Transverse colon (tissue), 4 donors: ENCODE measurements around the gene TRUB2. TPM values are rescaled to one million over a fixed set of nuclear protein-coding genes. Genes with fewer than 3 reads are reported as not detected.
A peak's percentile ranks its signal among the peaks of the same experiment; 100 is the strongest.

Experiments
- DNase-seq: peaks from one replicate; pipeline ENCODE4 v3.0.0-alpha.2; 2019
- H3K27ac ChIP-seq, 4 donors: fragments of 200-600 bp; sonication (generic); 2 replicates each; pipeline ENCODE4 v1.5.1; 2016 to 2018; ENCODE audit warnings: inconsistent platforms in 4 of 4
- H3K27me3 ChIP-seq: fragments of 200-600 bp; sonication (generic); 2 replicates; pipeline ENCODE4 v1.5.1; 2017; ENCODE audit warnings: inconsistent platforms
- H3K36me3 ChIP-seq, 4 donors: fragments of 200-600 bp; sonication (generic); 2 replicates each; pipeline ENCODE4 v1.5.1; 2017 to 2019; ENCODE audit warnings: inconsistent platforms in 4 of 4
- H3K4me1 ChIP-seq, 4 donors: fragments of 200-600 bp; sonication (generic); 2 replicates each; pipeline ENCODE4 v1.5.1; 2017 to 2020; ENCODE audit warnings: inconsistent platforms in 4 of 4
- H3K4me3 ChIP-seq, 4 donors: fragments of 200-600 bp; sonication (generic); 1 replicate in 1 of 4; 2 replicates in 3 of 4; pipeline versions ENCODE4 v1.5.1 to v1.6.1; 2017 to 2019; ENCODE audit warnings: inconsistent platforms in 4 of 4
- H3K9me3 ChIP-seq, 2 donors: fragments of 200-600 bp; sonication (generic); 2 replicates each; pipeline ENCODE4 v1.5.1; 2017 to 2019; ENCODE audit warnings: inconsistent platforms in 2 of 2
- EP300 ChIP-seq: sonication (generic); formaldehyde crosslinking; IDR thresholded peaks from one replicate; pipeline ENCODE4 v1.6.1; 2017; ENCODE audit warnings: antibody characterized with exemption, low read depth
- POLR2A ChIP-seq: fragments of 450-650 bp; IDR thresholded peaks from one replicate; pipeline ENCODE4 v1.6.1; 2016; ENCODE audit warnings: antibody characterized with exemption, mild to moderate bottlenecking, moderate library complexity
- POLR2AphosphoS5 ChIP-seq, 3 donors: sonication (generic); formaldehyde crosslinking; IDR thresholded peaks; one replicate each; pipeline ENCODE4 v1.6.1; 2016; ENCODE audit warnings: antibody characterized with exemption in 3 of 3
- WGBS, 2 donors: methylation state at CpG; one replicate each; pipeline ENCODE4 v1.1.5; 2018; ENCODE audit warnings: low coverage in 1 of 2; 5-methylcytosine and 5-hydroxymethylcytosine counted together
- in situ Hi-C, 4 donors: fragments of 200-750 bp; cut with MboI; loops; one replicate each; pipeline versions ENCODE4 v1.15.0 to v1.15.1; 2017; ENCODE audit warnings: low sequenced_read_pairs in 3 of 4, low pct_ligation_motif_present in 1 of 4, low pct_unique_long_range_greater_than_20kb in 1 of 4
- intact Hi-C: fragments of 100-400 bp; cut with DNase I; formaldehyde crosslinking; loops from one replicate; pipeline ENCODE4 v1.15.1; 2023; ENCODE audit warnings: low total_unique reads
- total RNA-seq, 4 donors: library from RNA; depleted of rRNA; stranded (reverse); fragments of >200 nt; gene quantifications; one replicate each; pipeline ENCODE4 v1.1.0, GENCODE V29; 2016
- TF ChIP-seq, protein P1 (sequence below), 5 experiments: fragments of 200-600 bp in 3 of 5; fragments of 450-650 bp in 2 of 5; sonication (generic) in 3 of 5; IDR thresholded peaks; 1 replicate in 2 of 5; 2 replicates in 3 of 5; pipeline ENCODE4 v1.5.1; 2016 to 2017; ENCODE audit warnings: antibody characterized with exemption in 5 of 5, inconsistent platforms in 3 of 5, mild to moderate bottlenecking in 2 of 5, moderate library complexity in 1 of 5

TRUB2 gene, protein sequence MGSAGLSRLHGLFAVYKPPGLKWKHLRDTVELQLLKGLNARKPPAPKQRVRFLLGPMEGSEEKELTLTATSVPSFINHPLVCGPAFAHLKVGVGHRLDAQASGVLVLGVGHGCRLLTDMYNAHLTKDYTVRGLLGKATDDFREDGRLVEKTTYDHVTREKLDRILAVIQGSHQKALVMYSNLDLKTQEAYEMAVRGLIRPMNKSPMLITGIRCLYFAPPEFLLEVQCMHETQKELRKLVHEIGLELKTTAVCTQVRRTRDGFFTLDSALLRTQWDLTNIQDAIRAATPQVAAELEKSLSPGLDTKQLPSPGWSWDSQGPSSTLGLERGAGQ
- 10 to 100 TPM in 3 of 4 donors, 1 to 10 TPM in 1; 6.0 to 47.0 (median 12.5) TPM for total RNA-seq

DNA sequence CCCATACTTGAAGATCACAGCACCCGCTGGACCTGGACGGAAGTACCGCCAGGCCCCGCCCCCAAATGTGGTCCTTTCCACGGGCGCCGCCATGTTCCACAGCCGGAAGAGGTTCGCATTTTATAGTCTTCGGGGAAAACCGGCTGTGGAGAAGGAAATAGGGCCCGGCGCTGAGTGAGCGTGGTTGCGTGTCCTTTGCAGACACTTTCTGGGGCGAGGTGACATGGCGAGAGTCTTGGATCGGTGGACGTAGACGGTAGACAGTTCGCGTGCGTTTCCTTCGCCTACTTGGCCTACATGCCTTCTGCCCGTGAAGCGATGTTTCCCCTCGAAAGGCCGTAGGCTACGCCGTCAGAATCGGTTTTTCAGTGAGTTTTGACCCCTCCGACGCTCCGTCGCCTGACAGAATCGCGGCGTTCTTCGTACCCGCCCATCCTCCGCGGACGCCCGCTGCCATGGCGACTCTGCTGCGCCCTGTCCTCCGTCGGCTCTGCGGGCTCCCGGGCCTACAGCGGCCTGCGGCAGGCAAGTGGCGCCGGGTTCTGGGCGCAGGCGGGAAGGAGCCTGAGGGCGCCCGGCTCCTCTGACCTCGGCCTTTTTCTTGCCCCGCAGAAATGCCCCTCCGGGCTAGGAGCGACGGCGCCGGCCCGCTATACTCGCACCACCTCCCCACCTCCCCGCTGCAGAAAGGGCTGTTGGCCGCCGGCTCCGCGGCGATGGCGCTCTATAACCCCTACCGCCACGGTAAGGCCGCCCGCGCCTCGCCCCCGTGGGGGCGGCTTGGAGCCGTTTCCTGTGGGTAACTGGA is at the start of gene TRUB2, which contains the start of gene COQ4:
Gene TRUB2 (minus strand): TSS at position 44 of the 808 bp plus-strand sequence. CDS start 39 bp downstream, at position 5.
Gene COQ4 (plus strand): TSS at position 436 of the 808 bp plus-strand sequence. CDS start 20 bp downstream, at position 456.
- Histone ChIP-seq H3K27me3 (no peaks in the 10 kb centered on the region), H3K4me1 (peaks cover 16 to 23% (median 21%) of the 10 kb centered on the region in 4 donors), H3K27ac (peak within 1 kb of the TSS; percentile 91 to 96 (median 92)), H3K4me3 (peak within 1 kb of the TSS; percentile 79 to 98 (median 85)), H3K36me3 (peaks cover 0 to 11% (median 3%) of the 10 kb centered on the region in 4 donors), H3K9me3 (no peaks in the 10 kb centered on the region)
- TF ChIP-seq POLR2A (peak; percentile 37), POLR2AphosphoS5 (IDR thresholded peaks at IDR 0.05) (peak; percentile 31 to 84 (median 52)), EP300 (no peak)
- TF ChIP-seq, protein P1, sequence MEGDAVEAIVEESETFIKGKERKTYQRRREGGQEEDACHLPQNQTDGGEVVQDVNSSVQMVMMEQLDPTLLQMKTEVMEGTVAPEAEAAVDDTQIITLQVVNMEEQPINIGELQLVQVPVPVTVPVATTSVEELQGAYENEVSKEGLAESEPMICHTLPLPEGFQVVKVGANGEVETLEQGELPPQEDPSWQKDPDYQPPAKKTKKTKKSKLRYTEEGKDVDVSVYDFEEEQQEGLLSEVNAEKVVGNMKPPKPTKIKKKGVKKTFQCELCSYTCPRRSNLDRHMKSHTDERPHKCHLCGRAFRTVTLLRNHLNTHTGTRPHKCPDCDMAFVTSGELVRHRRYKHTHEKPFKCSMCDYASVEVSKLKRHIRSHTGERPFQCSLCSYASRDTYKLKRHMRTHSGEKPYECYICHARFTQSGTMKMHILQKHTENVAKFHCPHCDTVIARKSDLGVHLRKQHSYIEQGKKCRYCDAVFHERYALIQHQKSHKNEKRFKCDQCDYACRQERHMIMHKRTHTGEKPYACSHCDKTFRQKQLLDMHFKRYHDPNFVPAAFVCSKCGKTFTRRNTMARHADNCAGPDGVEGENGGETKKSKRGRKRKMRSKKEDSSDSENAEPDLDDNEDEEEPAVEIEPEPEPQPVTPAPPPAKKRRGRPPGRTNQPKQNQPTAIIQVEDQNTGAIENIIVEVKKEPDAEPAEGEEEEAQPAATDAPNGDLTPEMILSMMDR (IDR thresholded peaks at IDR 0.05), result no peak
- in situ Hi-C loops, result no loop called here
- DNase-seq, result peak; percentile 95
- WGBS, 2 donors, result 0% methylated on average over 83 of the region's 83 CpGs; no CpG with 5 or more reads in 1 of the 2 donors
- intact Hi-C loops, result no loop called here

DNA sequence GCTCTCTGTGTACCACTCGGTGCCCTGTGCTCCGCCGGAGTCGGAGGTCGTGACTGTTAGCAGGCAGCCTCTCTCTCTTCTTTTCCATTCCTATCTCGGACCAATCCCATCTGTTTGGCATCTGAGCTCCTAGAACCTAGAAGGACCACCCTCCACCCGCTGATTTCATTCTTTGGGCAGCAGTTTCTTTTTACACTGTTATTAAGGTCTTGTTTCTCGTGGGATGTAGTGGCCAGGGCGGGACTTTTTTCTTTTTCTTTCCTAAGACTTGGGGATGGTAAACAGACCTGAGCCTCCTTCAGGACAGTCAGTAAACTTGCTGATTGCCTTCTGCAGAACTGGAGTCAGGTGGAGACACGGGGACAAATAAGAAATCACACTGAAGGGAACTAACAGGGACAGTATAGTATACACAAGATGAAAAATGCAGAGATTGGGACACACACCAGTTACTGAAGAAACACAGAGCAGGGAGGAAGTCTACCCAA is 49.4 kb upstream of the TRUB2 start:
- Histone ChIP-seq H3K4me3 (peak overlapping the region; percentile 66 to 94 (median 78)), H3K36me3 (no peaks in the 10 kb centered on the region), H3K27ac (peak overlapping the region; percentile 86 to 98 (median 92)), H3K9me3 (no peaks in the 10 kb centered on the region), H3K27me3 (no peaks in the 10 kb centered on the region), H3K4me1 (peaks cover 10 to 29% (median 20%) of the 10 kb centered on the region in 4 donors)
- no peak for TF ChIP-seq POLR2A
- no peak for TF ChIP-seq EP300
- TF ChIP-seq, protein P1 (IDR thresholded peaks at IDR 0.05), result peak in 2 of 5 experiments; percentile 9 to 13
- intact Hi-C loops (no loop called here), in situ Hi-C loops (no loop called here)
- no peak for DNase-seq
- 0% methylated on average over 3 to 10 of the region's 10 CpGs for WGBS, 2 donors

DNA sequence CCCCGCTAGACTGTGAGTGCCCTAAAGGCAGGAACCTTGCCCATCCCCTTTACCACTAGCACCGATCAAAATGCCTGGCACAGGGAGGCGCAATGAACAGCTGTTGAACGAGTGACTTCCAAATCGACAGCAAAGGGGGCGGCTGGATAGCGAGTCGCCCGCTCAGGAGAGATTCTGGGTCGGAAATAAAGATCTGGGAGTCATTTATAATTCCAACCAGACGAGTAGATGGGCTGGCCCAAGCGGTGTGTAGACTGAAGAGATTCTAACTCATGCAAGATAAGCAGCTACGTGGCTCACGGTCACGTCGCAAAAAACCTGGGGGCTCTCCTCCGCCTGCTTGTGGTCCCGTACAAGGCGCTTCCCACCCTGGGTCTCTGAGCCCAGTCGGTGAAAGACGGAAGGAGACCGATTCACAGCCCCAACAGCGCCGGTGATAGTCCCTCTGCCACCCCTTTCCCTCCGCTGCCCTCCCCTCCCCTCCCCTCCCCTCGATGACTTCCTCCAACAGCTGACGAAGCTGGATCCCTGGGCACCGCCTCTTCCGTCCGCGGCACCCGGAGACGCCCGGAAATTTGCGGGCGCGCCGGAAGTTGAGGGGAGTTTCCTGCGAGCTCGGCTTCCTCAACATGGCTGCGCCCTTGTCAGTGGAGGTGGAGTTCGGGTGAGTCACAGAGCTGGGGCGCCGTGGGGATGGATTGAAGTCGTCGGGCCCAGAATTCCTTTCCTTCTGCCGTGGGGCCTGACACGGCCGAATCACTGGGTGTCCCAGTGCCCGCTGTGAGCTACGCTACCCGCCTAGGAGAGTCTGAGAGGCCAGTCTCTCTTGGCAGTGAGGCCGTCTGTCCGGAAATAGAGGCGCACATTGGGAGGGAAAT is 48.7 kb upstream of the TRUB2 start, which contains the start of gene URM1:
Gene URM1 (plus strand): TSS at position 623 of the 878 bp plus-strand sequence. CDS start 7 bp downstream, at position 630.
- TF ChIP-seq EP300, result no peak
- TF ChIP-seq, protein P1 (IDR thresholded peaks at IDR 0.05), result peak in 1 of 5 experiments; percentile 2
- peak; percentile 78 to 85 (median 79) for TF ChIP-seq POLR2AphosphoS5 (IDR thresholded peaks at IDR 0.05)
- TF ChIP-seq POLR2A, result peak; percentile 93
- Histone ChIP-seq H3K9me3 (no peaks in the 10 kb centered on the region), H3K4me3 (peak within 1 kb of the TSS; percentile 66 to 94 (median 78)), H3K27ac (peak within 1 kb of the TSS; percentile 86 to 98 (median 92)), H3K36me3 (no peaks in the 10 kb centered on the region), H3K4me1 (peaks cover 10 to 29% (median 20%) of the 10 kb centered on the region in 4 donors), H3K27me3 (no peaks in the 10 kb centered on the region)
- WGBS, 2 donors, result 0 to 1% methylated on average over 10 to 51 of the region's 55 CpGs
- intact Hi-C loops (no loop called here), in situ Hi-C loops (no loop called here)
- peak; percentile 96 for DNase-seq
